SK-N-SH (cell line): ENCODE measurements around the gene ZFHX3. TPM values are rescaled to one million over a fixed set of nuclear protein-coding genes. Genes with fewer than 3 reads are reported as not detected.

Experiments
- CTCF ChIA-PET: fragments of 300-600, 350-600 bp; formaldehyde crosslinking; extraction: SDS; loops from one replicate; lab custom pipeline; 2021; lab: Yijun Ruan, JAX
- POLR2A ChIA-PET: fragments of 350-600 bp; sonication (Branson Sonifier 250); formaldehyde crosslinking; extraction: SDS; loops from one replicate; lab custom pipeline; 2020; ENCODE audit warnings: antibody characterized with exemption, inconsistent platforms; lab: Yijun Ruan, JAX
- DNase-seq: peaks from one replicate; pipeline ENCODE4 v3.0.0; 2012
- H2AFZ ChIP-seq: fragments of 200-600 bp; sonication (generic); 2 replicates; pipeline ENCODE4 v1.8.1; 2016; ENCODE audit warnings: antibody characterized with exemption, mild to moderate bottlenecking, low read depth
- H3F3A ChIP-seq: fragments of 200-600 bp; sonication (generic); replicated peaks from 2 replicates; pipeline ENCODE3; 2016; ENCODE audit warnings: antibody characterized with exemption, mild to moderate bottlenecking; ENCODE audit not compliant: insufficient read depth
- H3K27ac ChIP-seq, 2 experiments: fragments of 200-500 bp in 1 of 2; fragments of 200-600 bp in 1 of 2; sonication (Bioruptor generic) in 1 of 2; sonication (generic), shearing (Covaris generic) in 1 of 2; 2 replicates each; pipeline versions ENCODE4 v1.5.1 to v1.6.1; 2014 to 2016; ENCODE audit warnings: low read depth in 2 of 2, inconsistent platforms in 1 of 2, low read length in 1 of 2, mild to moderate bottlenecking in 1 of 2, mixed read lengths in 1 of 2
- H3K27me3 ChIP-seq: fragments of 200-600 bp; sonication (generic), shearing (Covaris generic); 2 replicates; pipeline ENCODE4 v1.6.1; 2016; ENCODE audit warnings: mixed run types; ENCODE audit not compliant: insufficient read depth
- H3K36me3 ChIP-seq, 2 experiments: fragments of 200-500 bp in 1 of 2; fragments of 200-600 bp in 1 of 2; sonication (Bioruptor generic) in 1 of 2; sonication (generic) in 1 of 2; replicated peaks in 1 of 2; 2 replicates each; pipeline versions ENCODE3 to v1.5.1; 2014 to 2016; ENCODE audit warnings: low read length in 1 of 2, mild to moderate bottlenecking in 1 of 2; ENCODE audit not compliant: insufficient read depth in 2 of 2, control insufficient read depth in 1 of 2
- H3K4me1 ChIP-seq, 2 experiments: fragments of 200-500 bp in 1 of 2; fragments of 200-600 bp in 1 of 2; sonication (Bioruptor generic) in 1 of 2; sonication (generic), shearing (Covaris generic) in 1 of 2; 2 replicates each; pipeline versions ENCODE4 v1.5.1 to v1.6.1; 2014 to 2016; ENCODE audit warnings: low read depth in 1 of 2, low read length in 1 of 2, mixed run types in 1 of 2; ENCODE audit not compliant: insufficient read depth in 2 of 2, control insufficient read depth in 1 of 2
- H3K4me2 ChIP-seq: fragments of 200-600 bp; sonication (generic), shearing (Covaris generic); 2 replicates; pipeline ENCODE4 v1.6.1; 2017; ENCODE audit warnings: mixed run types
- H3K4me3 ChIP-seq, 2 experiments: fragments of 200-500 bp in 1 of 2; fragments of 200-600 bp in 1 of 2; sonication (Bioruptor generic) in 1 of 2; sonication (generic), shearing (Covaris generic) in 1 of 2; 2 replicates each; pipeline versions ENCODE4 v1.5.1 to v1.8.1; 2014 to 2016; ENCODE audit warnings: low read depth in 2 of 2, inconsistent platforms in 1 of 2, low read length in 1 of 2, mild to moderate bottlenecking in 1 of 2, mixed read lengths in 1 of 2, moderate library complexity in 1 of 2
- H3K79me2 ChIP-seq: fragments of 200-600 bp; sonication (generic); 2 replicates; pipeline ENCODE4 v1.8.1; 2017; ENCODE audit warnings: mild to moderate bottlenecking; ENCODE audit not compliant: insufficient read depth
- H3K9ac ChIP-seq: fragments of 200-600 bp; sonication (generic); 2 replicates; pipeline ENCODE4 v1.6.1; 2017; ENCODE audit warnings: mixed run types
- H3K9me2 ChIP-seq: fragments of 200-600 bp; sonication (generic); 2 replicates; pipeline ENCODE4 v1.6.1; 2017; ENCODE audit warnings: mixed run types
- H3K9me3 ChIP-seq: fragments of 200-600 bp; sonication (generic); 2 replicates; pipeline ENCODE4 v1.6.1; 2017; ENCODE audit warnings: mixed run types, mild to moderate bottlenecking, moderate library complexity
- H4K20me1 ChIP-seq: fragments of 200-600 bp; sonication (generic); 2 replicates; pipeline ENCODE4 v1.6.1; 2017; ENCODE audit warnings: mild to moderate bottlenecking, mixed run types; ENCODE audit not compliant: insufficient read depth
- CHD2 ChIP-seq: fragments of 150-350 bp; IDR thresholded peaks from 2 replicates; pipeline ENCODE4 v1.6.1; 2018; ENCODE audit warnings: low read length; ENCODE audit not compliant: partially characterized antibody
- FOSL2 ChIP-seq: IDR thresholded peaks from 2 replicates; pipeline ENCODE4 v1.4.0; 2012; ENCODE audit warnings: low read depth, mild to moderate bottlenecking, moderate library complexity, borderline replicate concordance
- GATA2 ChIP-seq: sonication (generic); formaldehyde crosslinking; IDR thresholded peaks from 2 replicates; pipeline ENCODE4 v1.5.0; 2020; ENCODE audit warnings: mild to moderate bottlenecking, missing genetic modification reagents
- MXI1 ChIP-seq: IDR thresholded peaks from 2 replicates; pipeline ENCODE4 v1.6.1; 2012; ENCODE audit warnings: mild to moderate bottlenecking, low read depth, low read length, improper control_type of control experiment
- POLR2AphosphoS5 ChIP-seq: IDR thresholded peaks from 2 replicates; pipeline ENCODE4 v1.6.1; 2012; ENCODE audit warnings: low read depth, low read length
- RFX5 ChIP-seq: IDR thresholded peaks from 2 replicates; pipeline ENCODE4 v1.6.1; 2012; ENCODE audit warnings: mild to moderate bottlenecking, improper control_type of control experiment, low read length
- SMC3 ChIP-seq: IDR thresholded peaks from 2 replicates; pipeline ENCODE4 v1.6.1; 2012; ENCODE audit warnings: low read depth, low read length, improper control_type of control experiment
- TAF1 ChIP-seq: IDR thresholded peaks from 2 replicates; pipeline ENCODE4 v1.6.1; 2012; ENCODE audit warnings: low read depth, mild to moderate bottlenecking, low read length, moderate library complexity, borderline replicate concordance
- TEAD4 ChIP-seq: IDR thresholded peaks from 2 replicates; pipeline ENCODE4 v1.4.0; 2012; ENCODE audit warnings: mild to moderate bottlenecking, borderline replicate concordance; ENCODE audit not compliant: insufficient read depth
- YY1 ChIP-seq: IDR thresholded peaks from 2 replicates; pipeline ENCODE4 v1.4.0; 2012; ENCODE audit warnings: low read depth, mild to moderate bottlenecking
- WGBS: methylation state at CpG from one replicate; pipeline ENCODE4 v1.1.6; 2017; ENCODE audit warnings: low lambda C conversion rate; 5-methylcytosine and 5-hydroxymethylcytosine counted together
- polyA plus RNA-seq, 3 experiments: library from polyadenylated mRNA; depleted of rRNA; stranded (reverse); fragments of >200 nt; gene quantifications; 2 replicates each; pipeline ENCODE4 v1.2.3, GENCODE V29; 2012
- TF ChIP-seq, protein P1 (sequence below): IDR thresholded peaks from 2 replicates; pipeline ENCODE4 v1.4.0; 2012; ENCODE audit warnings: low read depth, borderline replicate concordance
- TF ChIP-seq, protein P2 (sequence below): fragments of 150-350 bp; IDR thresholded peaks from 2 replicates; pipeline ENCODE4 v1.6.1; 2016; ENCODE audit warnings: mild to moderate bottlenecking, low read depth, low read length
- TF ChIP-seq, protein P3 (sequence below): fragments of 200-600 bp; sonication (generic); IDR thresholded peaks from 2 replicates; pipeline ENCODE4 v1.6.1; 2017; ENCODE audit warnings: antibody characterized with exemption, mild to moderate bottlenecking, moderate library complexity
- TF ChIP-seq, protein P4 (sequence below): IDR thresholded peaks from 2 replicates; pipeline ENCODE4 v1.6.1; 2012; ENCODE audit warnings: mild to moderate bottlenecking, low read depth, low read length, moderate library complexity
- TF ChIP-seq, protein P5 (sequence below): IDR thresholded peaks from 2 replicates; pipeline ENCODE4; 2012

Gene ZFHX3
- polyA plus RNA-seq, 1 of the 3 experiments (the other 2 are of a cell fraction) = 2.0 TPM

DNA sequence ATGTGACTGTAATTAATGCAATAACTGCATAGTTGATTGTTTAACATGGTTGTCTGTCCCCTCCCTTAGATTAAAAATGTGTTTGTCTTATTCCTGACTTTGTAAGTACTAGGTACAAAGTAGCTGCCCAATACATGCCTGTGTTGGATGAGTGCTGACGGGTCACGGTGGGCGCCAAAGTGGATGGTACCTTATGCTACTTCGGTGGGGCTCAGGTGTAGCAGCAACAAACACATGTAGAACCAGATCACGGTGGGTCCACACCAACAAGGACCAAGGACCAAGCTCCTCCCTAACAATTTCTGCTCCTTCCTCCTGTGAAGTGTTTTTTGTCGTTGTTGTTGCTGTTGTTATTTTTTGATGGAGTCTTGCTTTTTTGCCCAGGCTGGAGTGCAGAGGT, 46.4 kb upstream of the ZFHX3 start:
- Histone ChIP-seq H3K4me3 (no peak overlapping the region), H3K9me2 (no peaks in the 10 kb centered on the region), H3K4me1 (peaks cover 10 to 21% of the 10 kb centered on the region in 2 experiments; a peak in 3 of 4 replicates), H3K36me3 (no peaks in the 10 kb centered on the region), H2AFZ (no peak overlapping the region), H3K4me2 (no peak overlapping the region), H4K20me1 (no peaks in the 10 kb centered on the region), H3K79me2 (no peaks in the 10 kb centered on the region), H3K27me3 (no peaks in the 10 kb centered on the region), H3K9me3 (no peaks in the 10 kb centered on the region), H3K9ac (no peak overlapping the region), H3K27ac (no peak overlapping the region), H3F3A (no peaks in the 10 kb centered on the region)
- WGBS = 100% methylated on average over 6 of the region's 6 CpGs
- ChIA-PET CTCF (interaction anchor here (0.6 to 1.5 kb wide), 6 partner anchors 33 to 861 kb away, joined by 3 to 4 read pairs (median 3); no protein-coding TSS in a partner anchor), POLR2A (interaction anchor here (0.6 kb wide), 1 partner anchor 1546 kb away, joined by 3 read pairs; no protein-coding TSS in a partner anchor)
- no peak for DNase-seq
- TF ChIP-seq YY1 (no peak), GATA2 (CRISPR knock-in tag) (no peak), MXI1 (no peak), FOSL2 (no peak), SMC3 (no peak), TEAD4 (no peak), CHD2 (no peak), POLR2AphosphoS5 (no peak), TAF1 (no peak), RFX5 (no peak)
- TF ChIP-seq, protein P1, sequence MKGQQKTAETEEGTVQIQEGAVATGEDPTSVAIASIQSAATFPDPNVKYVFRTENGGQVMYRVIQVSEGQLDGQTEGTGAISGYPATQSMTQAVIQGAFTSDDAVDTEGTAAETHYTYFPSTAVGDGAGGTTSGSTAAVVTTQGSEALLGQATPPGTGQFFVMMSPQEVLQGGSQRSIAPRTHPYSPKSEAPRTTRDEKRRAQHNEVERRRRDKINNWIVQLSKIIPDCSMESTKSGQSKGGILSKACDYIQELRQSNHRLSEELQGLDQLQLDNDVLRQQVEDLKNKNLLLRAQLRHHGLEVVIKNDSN = no peak
- TF ChIP-seq, protein P2, sequence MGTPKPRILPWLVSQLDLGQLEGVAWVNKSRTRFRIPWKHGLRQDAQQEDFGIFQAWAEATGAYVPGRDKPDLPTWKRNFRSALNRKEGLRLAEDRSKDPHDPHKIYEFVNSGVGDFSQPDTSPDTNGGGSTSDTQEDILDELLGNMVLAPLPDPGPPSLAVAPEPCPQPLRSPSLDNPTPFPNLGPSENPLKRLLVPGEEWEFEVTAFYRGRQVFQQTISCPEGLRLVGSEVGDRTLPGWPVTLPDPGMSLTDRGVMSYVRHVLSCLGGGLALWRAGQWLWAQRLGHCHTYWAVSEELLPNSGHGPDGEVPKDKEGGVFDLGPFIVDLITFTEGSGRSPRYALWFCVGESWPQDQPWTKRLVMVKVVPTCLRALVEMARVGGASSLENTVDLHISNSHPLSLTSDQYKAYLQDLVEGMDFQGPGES = no peak
- TF ChIP-seq, protein P3, sequence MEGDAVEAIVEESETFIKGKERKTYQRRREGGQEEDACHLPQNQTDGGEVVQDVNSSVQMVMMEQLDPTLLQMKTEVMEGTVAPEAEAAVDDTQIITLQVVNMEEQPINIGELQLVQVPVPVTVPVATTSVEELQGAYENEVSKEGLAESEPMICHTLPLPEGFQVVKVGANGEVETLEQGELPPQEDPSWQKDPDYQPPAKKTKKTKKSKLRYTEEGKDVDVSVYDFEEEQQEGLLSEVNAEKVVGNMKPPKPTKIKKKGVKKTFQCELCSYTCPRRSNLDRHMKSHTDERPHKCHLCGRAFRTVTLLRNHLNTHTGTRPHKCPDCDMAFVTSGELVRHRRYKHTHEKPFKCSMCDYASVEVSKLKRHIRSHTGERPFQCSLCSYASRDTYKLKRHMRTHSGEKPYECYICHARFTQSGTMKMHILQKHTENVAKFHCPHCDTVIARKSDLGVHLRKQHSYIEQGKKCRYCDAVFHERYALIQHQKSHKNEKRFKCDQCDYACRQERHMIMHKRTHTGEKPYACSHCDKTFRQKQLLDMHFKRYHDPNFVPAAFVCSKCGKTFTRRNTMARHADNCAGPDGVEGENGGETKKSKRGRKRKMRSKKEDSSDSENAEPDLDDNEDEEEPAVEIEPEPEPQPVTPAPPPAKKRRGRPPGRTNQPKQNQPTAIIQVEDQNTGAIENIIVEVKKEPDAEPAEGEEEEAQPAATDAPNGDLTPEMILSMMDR = no peak
- TF ChIP-seq, protein P4, sequence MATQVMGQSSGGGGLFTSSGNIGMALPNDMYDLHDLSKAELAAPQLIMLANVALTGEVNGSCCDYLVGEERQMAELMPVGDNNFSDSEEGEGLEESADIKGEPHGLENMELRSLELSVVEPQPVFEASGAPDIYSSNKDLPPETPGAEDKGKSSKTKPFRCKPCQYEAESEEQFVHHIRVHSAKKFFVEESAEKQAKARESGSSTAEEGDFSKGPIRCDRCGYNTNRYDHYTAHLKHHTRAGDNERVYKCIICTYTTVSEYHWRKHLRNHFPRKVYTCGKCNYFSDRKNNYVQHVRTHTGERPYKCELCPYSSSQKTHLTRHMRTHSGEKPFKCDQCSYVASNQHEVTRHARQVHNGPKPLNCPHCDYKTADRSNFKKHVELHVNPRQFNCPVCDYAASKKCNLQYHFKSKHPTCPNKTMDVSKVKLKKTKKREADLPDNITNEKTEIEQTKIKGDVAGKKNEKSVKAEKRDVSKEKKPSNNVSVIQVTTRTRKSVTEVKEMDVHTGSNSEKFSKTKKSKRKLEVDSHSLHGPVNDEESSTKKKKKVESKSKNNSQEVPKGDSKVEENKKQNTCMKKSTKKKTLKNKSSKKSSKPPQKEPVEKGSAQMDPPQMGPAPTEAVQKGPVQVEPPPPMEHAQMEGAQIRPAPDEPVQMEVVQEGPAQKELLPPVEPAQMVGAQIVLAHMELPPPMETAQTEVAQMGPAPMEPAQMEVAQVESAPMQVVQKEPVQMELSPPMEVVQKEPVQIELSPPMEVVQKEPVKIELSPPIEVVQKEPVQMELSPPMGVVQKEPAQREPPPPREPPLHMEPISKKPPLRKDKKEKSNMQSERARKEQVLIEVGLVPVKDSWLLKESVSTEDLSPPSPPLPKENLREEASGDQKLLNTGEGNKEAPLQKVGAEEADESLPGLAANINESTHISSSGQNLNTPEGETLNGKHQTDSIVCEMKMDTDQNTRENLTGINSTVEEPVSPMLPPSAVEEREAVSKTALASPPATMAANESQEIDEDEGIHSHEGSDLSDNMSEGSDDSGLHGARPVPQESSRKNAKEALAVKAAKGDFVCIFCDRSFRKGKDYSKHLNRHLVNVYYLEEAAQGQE = no peak
- TF ChIP-seq, protein P5, sequence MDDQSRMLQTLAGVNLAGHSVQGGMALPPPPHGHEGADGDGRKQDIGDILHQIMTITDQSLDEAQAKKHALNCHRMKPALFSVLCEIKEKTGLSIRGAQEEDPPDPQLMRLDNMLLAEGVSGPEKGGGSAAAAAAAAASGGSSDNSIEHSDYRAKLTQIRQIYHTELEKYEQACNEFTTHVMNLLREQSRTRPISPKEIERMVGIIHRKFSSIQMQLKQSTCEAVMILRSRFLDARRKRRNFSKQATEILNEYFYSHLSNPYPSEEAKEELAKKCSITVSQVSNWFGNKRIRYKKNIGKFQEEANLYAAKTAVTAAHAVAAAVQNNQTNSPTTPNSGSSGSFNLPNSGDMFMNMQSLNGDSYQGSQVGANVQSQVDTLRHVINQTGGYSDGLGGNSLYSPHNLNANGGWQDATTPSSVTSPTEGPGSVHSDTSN = no peak
